ENCODE results near the gene TBXAS1.

The TBXAS1 gene

GRCh38 chr7:139829025-139829774 is at the start of gene TBXAS1:
Gene TBXAS1 (plus strand): TSS chr7:139829264. CDS start chr7:139829391, 127 bp downstream.
- peak; percentile 27 for DNase-seq (ENCODE audit: low spot score)
- in situ Hi-C loops (cut with MboI; ENCODE audit: low pct_unique_long_range_greater_than_20kb, low sequenced_read_pairs, unreplicated experiment), result no loop called here
- TF ChIP-seq CTCF (IDR thresholded peaks at IDR 0.05; ENCODE audit: extremely low read depth, insufficient read depth, missing control alignments), result no peak

DNA sequence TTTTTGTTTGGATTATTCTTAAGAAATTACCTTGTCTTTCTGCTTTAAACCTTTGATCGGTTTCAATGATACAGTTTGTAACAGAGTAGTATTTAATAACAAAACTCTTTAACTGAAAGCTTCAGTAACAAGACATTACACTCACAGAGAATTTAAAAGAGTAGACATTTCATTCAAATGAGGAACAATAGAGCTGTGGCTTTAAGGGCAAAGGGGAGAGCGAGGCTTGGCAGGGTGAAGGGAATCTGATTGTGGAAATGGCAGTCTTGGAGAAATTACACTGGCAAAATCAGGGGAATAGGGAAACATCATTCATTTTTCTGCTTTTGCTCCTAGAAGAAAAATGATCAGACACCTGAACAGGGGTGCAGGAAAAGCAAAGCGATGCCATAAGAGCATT is 46.1 kb upstream of the TBXAS1 start:
- DNase-seq (ENCODE audit: low spot score), result no peak
- in situ Hi-C loops (cut with MboI; ENCODE audit: low pct_unique_long_range_greater_than_20kb, low sequenced_read_pairs, unreplicated experiment), result no loop called here
- TF ChIP-seq CTCF (IDR thresholded peaks at IDR 0.05; ENCODE audit: extremely low read depth, insufficient read depth, missing control alignments), result no peak

GRCh38 chr7:139783647-139784385 is 45.2 kb upstream of the TBXAS1 start:
- in situ Hi-C loops (cut with MboI; ENCODE audit: low pct_unique_long_range_greater_than_20kb, low sequenced_read_pairs, unreplicated experiment), result no loop called here
- TF ChIP-seq CTCF (IDR thresholded peaks at IDR 0.05; ENCODE audit: extremely low read depth, insufficient read depth, missing control alignments), result no peak
- no peak for DNase-seq (ENCODE audit: low spot score)

DNA sequence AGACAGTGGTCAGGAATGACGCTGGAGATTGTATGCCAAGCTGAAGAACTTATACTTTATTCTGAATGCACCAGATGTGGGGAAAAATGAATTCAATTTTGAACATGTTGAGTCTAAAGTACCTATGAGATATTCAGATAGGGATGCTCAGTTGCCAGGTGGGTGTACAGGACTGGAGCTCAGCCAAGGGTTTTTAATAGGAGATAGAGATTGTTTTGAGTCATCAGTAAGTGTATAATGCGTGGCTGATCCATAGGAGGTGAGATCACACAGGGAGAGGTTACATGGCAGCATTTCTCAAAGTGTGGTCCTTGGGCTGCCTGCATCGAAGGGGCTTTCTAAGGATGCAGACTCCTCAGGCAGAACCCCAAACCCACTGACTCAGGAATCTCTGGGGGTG is 44.4 kb upstream of the TBXAS1 start:
- no peak for DNase-seq (ENCODE audit: low spot score)
- in situ Hi-C loops (cut with MboI; ENCODE audit: low pct_unique_long_range_greater_than_20kb, low sequenced_read_pairs, unreplicated experiment), result no loop called here
- no peak for TF ChIP-seq CTCF (IDR thresholded peaks at IDR 0.05; ENCODE audit: extremely low read depth, insufficient read depth, missing control alignments)

GRCh38 chr7:139791316-139791715 is 37.7 kb upstream of the TBXAS1 start:
- no peak for TF ChIP-seq CTCF (IDR thresholded peaks at IDR 0.05; ENCODE audit: extremely low read depth, insufficient read depth, missing control alignments)
- no peak for DNase-seq (ENCODE audit: low spot score)
- in situ Hi-C loops (cut with MboI; ENCODE audit: low pct_unique_long_range_greater_than_20kb, low sequenced_read_pairs, unreplicated experiment), result no loop called here

- no peak for DNase-seq (ENCODE audit: low spot score)
- TF ChIP-seq CTCF (IDR thresholded peaks at IDR 0.05; ENCODE audit: extremely low read depth, insufficient read depth, missing control alignments), result no peak
- in situ Hi-C loops (cut with MboI; ENCODE audit: low pct_unique_long_range_greater_than_20kb, low sequenced_read_pairs, unreplicated experiment), result no loop called here
Measured at GRCh38 chr7:139797607-139798006, 31.5 kb upstream of the TBXAS1 start.

Data from GM13977 (cell line).